PC-3 (cell line): ENCODE measurements around the gene UBE2R2. TPM values are rescaled to one million over a fixed set of nuclear protein-coding genes. Genes with fewer than 3 reads are reported as not detected.

Experiments used
- ATAC-seq: fragments of 200-7000 bp; cut with Tn5 transposase; 2 replicates; pipeline ENCODE4 v1.9.1; 2020; ENCODE audit warnings: mild to moderate bottlenecking, moderate library complexity
- BruUV-seq: library from RNA; stranded (reverse); fragments of 400-500 nt; replicated peaks from 2 replicates; lab custom pipeline; 2021; lab: Mats Ljungman, UMichigan
- CTCF ChIA-PET: fragments of 300-600 bp; sonication (Branson Sonifier 250); formaldehyde crosslinking; loops from one replicate; lab custom pipeline; 2022; ENCODE audit warnings: antibody characterized with exemption; lab: Charles Lee
- POLR2A ChIA-PET: fragments of 300-600 bp; sonication (Branson Sonifier 250); formaldehyde crosslinking; loops from one replicate; lab custom pipeline; 2022; ENCODE audit warnings: antibody characterized with exemption; ENCODE audit not compliant: unreplicated experiment; lab: Charles Lee
- DNase-seq: peaks from one replicate; pipeline ENCODE4 v3.0.0-alpha.2; 2015
- H2AFZ ChIP-seq: fragments of 300-600 bp; sonication (generic); 2 replicates; pipeline ENCODE4 v1.6.0; 2016; ENCODE audit warnings: antibody characterized with exemption, low read length
- H3F3A ChIP-seq: fragments of 300-600 bp; sonication (generic); one replicate; pipeline ENCODE4 v1.6.0; 2017; ENCODE audit warnings: antibody characterized with exemption, low read length, control low read depth, mild to moderate bottlenecking; ENCODE audit not compliant: unreplicated experiment
- H3K27ac ChIP-seq: fragments of 300-600 bp; sonication (generic); 2 replicates; pipeline ENCODE4 v1.5.1; 2016; ENCODE audit warnings: mild to moderate bottlenecking, low read length
- H3K27me3 ChIP-seq: fragments of 300-600 bp; sonication (generic); 2 replicates; pipeline ENCODE4 v1.6.1; 2016; ENCODE audit warnings: low read length, mixed read lengths
- H3K36me3 ChIP-seq: fragments of 300-600 bp; sonication (generic); 2 replicates; pipeline ENCODE4 v1.6.1; 2016; ENCODE audit warnings: low read depth, mixed run types, low read length, mixed read lengths
- H3K4me1 ChIP-seq: fragments of 300-600 bp; sonication (generic); 2 replicates; pipeline ENCODE4 v1.5.1; 2016; ENCODE audit warnings: low read length; ENCODE audit not compliant: insufficient read depth
- H3K4me2 ChIP-seq: fragments of 300-600 bp; sonication (generic); 2 replicates; pipeline ENCODE4 v1.6.0; 2016; ENCODE audit warnings: low read length
- H3K4me3 ChIP-seq: fragments of 300-600 bp; sonication (generic); 2 replicates; pipeline ENCODE4 v1.5.1; 2016; ENCODE audit warnings: mild to moderate bottlenecking, low read length, mixed read lengths
- H3K79me2 ChIP-seq: fragments of 300-600 bp; sonication (generic); 2 replicates; pipeline ENCODE4 v1.6.1; 2017; ENCODE audit warnings: low read length, mixed read lengths
- H3K9ac ChIP-seq: fragments of 300-600 bp; sonication (generic); 2 replicates; pipeline ENCODE4 v1.6.0; 2016; ENCODE audit warnings: mild to moderate bottlenecking, low read length
- H3K9me2 ChIP-seq: fragments of 300-600 bp; sonication (generic); replicated peaks from 2 replicates; pipeline ENCODE4 v1.6.1; 2016; ENCODE audit warnings: mixed run types, low read length, mixed read lengths
- H3K9me3 ChIP-seq: fragments of 300-600 bp; sonication (generic); 2 replicates; pipeline ENCODE4 v1.6.1; 2016; ENCODE audit warnings: low read length, mixed read lengths
- H4K20me1 ChIP-seq: fragments of 300-600 bp; sonication (generic); 2 replicates; pipeline ENCODE4 v1.6.1; 2016; ENCODE audit warnings: low read length, mixed read lengths
- EZH2 ChIP-seq: fragments of 300-600 bp; sonication (generic); IDR thresholded peaks from one replicate; pipeline ENCODE4 v1.6.1; 2017; ENCODE audit warnings: antibody characterized with exemption, mild to moderate bottlenecking, low read length; ENCODE audit not compliant: unreplicated experiment
- EZH2phosphoT487 ChIP-seq: fragments of 300-600 bp; sonication (generic); IDR thresholded peaks from 2 replicates; pipeline ENCODE4 v1.6.1; 2018; ENCODE audit warnings: mild to moderate bottlenecking, antibody characterized with exemption, low read length, borderline replicate concordance
- intact Hi-C: fragments of 100-400 bp; cut with micrococcal nuclease; formaldehyde crosslinking; loops from 2 replicates; pipeline ENCODE4 v1.9.0; 2023
- total RNA-seq: library from RNA; depleted of rRNA; stranded (reverse); fragments of >200 nt; gene quantifications from 2 replicates; pipeline ENCODE4 v1.2.3, GENCODE V29; 2014
- TF ChIP-seq, protein P1 (sequence below): fragments of 300-600 bp; sonication (generic); conservative IDR thresholded peaks from 2 replicates; pipeline ENCODE4 v1.5.1; 2017; ENCODE audit warnings: antibody characterized with exemption, low read depth, mild to moderate bottlenecking, low read length

The UBE2R2 gene
- total RNA-seq, 1 experiment from 2014 or later = 18.4 TPM

DNA sequence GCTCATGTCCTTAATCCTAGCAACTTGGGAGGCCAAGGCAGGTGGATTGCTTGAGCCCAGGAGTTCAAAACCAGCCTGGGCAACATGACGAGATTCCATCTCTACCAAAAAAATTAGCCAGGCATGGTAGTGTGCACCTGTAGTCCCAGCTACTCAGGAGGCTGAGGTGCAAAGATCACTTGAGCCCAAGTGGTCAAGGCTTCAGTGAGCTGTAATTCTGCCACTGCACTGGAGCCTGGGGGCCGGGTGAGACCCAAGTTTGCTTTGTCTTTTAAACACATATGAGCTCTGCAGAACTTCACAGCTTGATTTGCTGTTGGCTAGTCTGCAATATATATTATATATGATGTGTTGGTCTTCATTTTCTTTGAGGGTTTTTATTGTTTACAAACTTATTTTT, 89.8 kb downstream of the UBE2R2 start:
- no peak for ATAC-seq
- Histone ChIP-seq H3K4me3 (no peak overlapping the region), H3F3A (peaks cover 3% of the 10 kb centered on the region), H3K9me3 (no peaks in the 10 kb centered on the region), H3K36me3 (no peaks in the 10 kb centered on the region; the same call in 1 of the 2 replicates), H3K79me2 (peaks cover 70% of the 10 kb centered on the region), H3K9me2 (no peaks in the 10 kb centered on the region), H4K20me1 (peaks cover 15% of the 10 kb centered on the region; the same call in 1 of the 2 replicates), H2AFZ (no peak overlapping the region), H3K4me1 (no peaks in the 10 kb centered on the region), H3K9ac (no peak overlapping the region), H3K27ac (no peak overlapping the region), H3K27me3 (no peaks in the 10 kb centered on the region), H3K4me2 (no peak overlapping the region)
- intact Hi-C loops = no loop called here
- ChIA-PET CTCF (no interaction called here), POLR2A (no interaction called here)
- DNase-seq = no peak
- TF ChIP-seq EZH2phosphoT487 (no peak), EZH2 (no peak)
- TF ChIP-seq, protein P1, sequence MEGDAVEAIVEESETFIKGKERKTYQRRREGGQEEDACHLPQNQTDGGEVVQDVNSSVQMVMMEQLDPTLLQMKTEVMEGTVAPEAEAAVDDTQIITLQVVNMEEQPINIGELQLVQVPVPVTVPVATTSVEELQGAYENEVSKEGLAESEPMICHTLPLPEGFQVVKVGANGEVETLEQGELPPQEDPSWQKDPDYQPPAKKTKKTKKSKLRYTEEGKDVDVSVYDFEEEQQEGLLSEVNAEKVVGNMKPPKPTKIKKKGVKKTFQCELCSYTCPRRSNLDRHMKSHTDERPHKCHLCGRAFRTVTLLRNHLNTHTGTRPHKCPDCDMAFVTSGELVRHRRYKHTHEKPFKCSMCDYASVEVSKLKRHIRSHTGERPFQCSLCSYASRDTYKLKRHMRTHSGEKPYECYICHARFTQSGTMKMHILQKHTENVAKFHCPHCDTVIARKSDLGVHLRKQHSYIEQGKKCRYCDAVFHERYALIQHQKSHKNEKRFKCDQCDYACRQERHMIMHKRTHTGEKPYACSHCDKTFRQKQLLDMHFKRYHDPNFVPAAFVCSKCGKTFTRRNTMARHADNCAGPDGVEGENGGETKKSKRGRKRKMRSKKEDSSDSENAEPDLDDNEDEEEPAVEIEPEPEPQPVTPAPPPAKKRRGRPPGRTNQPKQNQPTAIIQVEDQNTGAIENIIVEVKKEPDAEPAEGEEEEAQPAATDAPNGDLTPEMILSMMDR = no peak
- no TSS peak for BruUV-seq

DNA sequence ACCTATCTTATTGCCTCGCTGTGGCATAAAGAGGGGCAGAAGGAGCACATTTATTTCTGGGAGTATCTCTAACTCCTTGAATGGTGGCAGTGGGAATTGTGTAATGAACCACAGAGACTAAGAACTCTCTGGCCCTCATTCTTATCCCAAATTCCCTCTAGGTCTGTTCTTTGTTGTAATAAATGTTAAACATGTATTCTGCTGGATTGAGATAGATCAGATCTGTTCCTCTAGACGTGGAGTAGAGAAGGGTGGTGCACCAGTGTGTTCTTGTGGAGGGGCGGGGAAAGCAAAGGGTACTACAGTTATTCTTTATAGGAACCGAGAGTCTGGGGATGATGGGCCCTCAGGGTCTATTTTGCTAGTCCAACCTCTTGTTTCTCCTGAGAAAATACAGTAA, 90.4 kb downstream of the UBE2R2 start:
- no peaks in the 10 kb centered on the region; the same call in 1 of the 2 replicates for H3K36me3 ChIP-seq
- no peaks in the 10 kb centered on the region for H3K9me2 ChIP-seq
- no peak for ATAC-seq
- POLR2A ChIA-PET = no interaction called here
- CTCF ChIA-PET = no interaction called here
- TF ChIP-seq EZH2 = no peak
- TF ChIP-seq, protein P1 = no peak
- no peak for TF ChIP-seq EZH2phosphoT487
- H2AFZ ChIP-seq = no peak overlapping the region
- H3K27ac ChIP-seq = no peak overlapping the region
- H3F3A ChIP-seq = peaks cover 7% of the 10 kb centered on the region
- DNase-seq = no peak
- BruUV-seq = no TSS peak
- H4K20me1 ChIP-seq = peaks cover 17% of the 10 kb centered on the region; the same call in 1 of the 2 replicates
- H3K79me2 ChIP-seq = peaks cover 72% of the 10 kb centered on the region
- no peaks in the 10 kb centered on the region for H3K9me3 ChIP-seq
- no peaks in the 10 kb centered on the region for H3K4me1 ChIP-seq
- H3K9ac ChIP-seq = no peak overlapping the region
- no peaks in the 10 kb centered on the region for H3K27me3 ChIP-seq
- H3K4me3 ChIP-seq = no peak overlapping the region
- intact Hi-C loops = no loop called here
- H3K4me2 ChIP-seq = no peak overlapping the region

DNA sequence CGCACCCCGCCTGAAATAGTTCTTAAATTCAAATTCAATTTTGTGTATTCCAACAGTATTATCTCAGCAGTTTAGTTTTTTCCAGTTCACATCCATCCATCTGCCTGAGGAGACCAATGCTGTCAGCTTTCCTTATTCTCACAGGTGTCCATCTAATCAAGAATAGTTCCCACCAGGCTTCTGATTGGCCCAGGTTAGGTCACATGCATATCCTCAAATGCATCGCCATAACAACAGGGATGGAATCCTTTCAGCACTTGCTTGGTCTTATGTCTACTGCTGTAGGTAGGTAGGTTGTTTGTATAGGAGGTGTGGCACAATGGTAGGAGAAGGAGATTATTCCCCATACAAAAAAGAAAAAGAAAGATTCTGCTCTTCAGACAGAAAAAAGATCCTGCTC, 91.2 kb downstream of the UBE2R2 start:
- ChIA-PET CTCF (no interaction called here), POLR2A (no interaction called here)
- no TSS peak for BruUV-seq
- H3K9me3 ChIP-seq = no peaks in the 10 kb centered on the region
- ATAC-seq (no peak), DNase-seq (no peak)
- H3K4me3 ChIP-seq = no peak overlapping the region
- H3K79me2 ChIP-seq = peaks cover 70% of the 10 kb centered on the region
- TF ChIP-seq, protein P1 = no peak
- no peak for TF ChIP-seq EZH2phosphoT487
- TF ChIP-seq EZH2 = no peak
- H3K9me2 ChIP-seq = no peaks in the 10 kb centered on the region
- H3K27me3 ChIP-seq = no peaks in the 10 kb centered on the region
- intact Hi-C loops = no loop called here
- H3K36me3 ChIP-seq = no peaks in the 10 kb centered on the region; the same call in 1 of the 2 replicates
- H3K4me2 ChIP-seq = no peak overlapping the region
- H3K27ac ChIP-seq = no peak overlapping the region
- no peak overlapping the region for H2AFZ ChIP-seq
- H4K20me1 ChIP-seq = peaks cover 17% of the 10 kb centered on the region; the same call in 1 of the 2 replicates
- H3K9ac ChIP-seq = no peak overlapping the region
- H3F3A ChIP-seq = peaks cover 7% of the 10 kb centered on the region
- H3K4me1 ChIP-seq = no peaks in the 10 kb centered on the region
